HFFc6 (cell line): Measurements from ENCODE around the gene FOXL1. TPM values are rescaled to one million over a fixed set of nuclear protein-coding genes. Genes with fewer than 3 reads are reported as not detected.

Source experiments
- DNase-seq: peaks from one replicate; pipeline ENCODE4 v3.0.0-alpha.2; 2018
- H3K27ac Mint-ChIP-seq: 2 replicates; pipeline ENCODE4 v1.8.0; 2020; ENCODE audit warnings: mild to moderate bottlenecking, mixed read lengths
- H3K27me3 Mint-ChIP-seq: 2 replicates; pipeline ENCODE4 v1.8.0; 2021; ENCODE audit warnings: mild to moderate bottlenecking, moderate library complexity, mixed read lengths; ENCODE audit not compliant: insufficient read depth
- H3K36me3 Mint-ChIP-seq: 2 replicates; pipeline ENCODE4 v1.8.0; 2021; ENCODE audit warnings: low read depth, mixed read lengths
- H3K4me1 Mint-ChIP-seq: 2 replicates; pipeline ENCODE4 v1.8.0; 2020; ENCODE audit warnings: low read depth, mixed read lengths
- H3K4me3 Mint-ChIP-seq: 2 replicates; pipeline ENCODE4 v1.8.0; 2020; ENCODE audit warnings: mild to moderate bottlenecking, moderate library complexity, mixed read lengths
- H3K9me3 Mint-ChIP-seq: 2 replicates; pipeline ENCODE4 v1.8.0; 2020; ENCODE audit warnings: mild to moderate bottlenecking, mixed read lengths
- CTCF ChIP-seq: fragments of 200-600 bp; sonication (generic); IDR thresholded peaks from 2 replicates; pipeline ENCODE4 v1.5.0; 2021; ENCODE audit warnings: antibody characterized with exemption, mild to moderate bottlenecking
- total RNA-seq, 6 experiments: library from RNA; stranded (reverse); fragmentation: NEBNext Ultra II Directional; extraction: Animal tissue kit (Norgen Biotek cat#: 25700); gene quantifications; 2 replicates in 1 of 6; 3 replicates in 5 of 6; pipeline ENCODE4 v1.2.3, GENCODE V29; 2021

The FOXL1 gene
- total RNA-seq, 6 experiments from 2014 or later = 20.2 to 25.3 (median 21.6) TPM

- DNase-seq = no peak
- no peaks in the 10 kb centered on the region for H3K27me3 Mint-ChIP-seq
- peak overlapping the region; percentile 79 for H3K4me3 Mint-ChIP-seq
- peaks cover 4% of the 10 kb centered on the region; the same call in 1 of the 2 replicates for H3K36me3 Mint-ChIP-seq
- H3K4me1 Mint-ChIP-seq = peaks cover 71% of the 10 kb centered on the region
- no peak for TF ChIP-seq CTCF
- no peaks in the 10 kb centered on the region for H3K9me3 Mint-ChIP-seq
- peak overlapping the region; percentile 86 for H3K27ac Mint-ChIP-seq
Measured at GRCh38 chr16:86597126-86597879, 19.0 kb downstream of the FOXL1 start.

GRCh38 chr16:86597880-86598606 is 19.7 kb downstream of the FOXL1 start:
- Mint-ChIP-seq H3K4me3 (peak overlapping the region; percentile 79), H3K4me1 (peaks cover 75% of the 10 kb centered on the region)
- peak; percentile 40 for DNase-seq

GRCh38 chr16:86598607-86599565 is 20.5 kb downstream of the FOXL1 start:
- peak overlapping the region; percentile 86 for H3K27ac Mint-ChIP-seq
- peaks cover 4% of the 10 kb centered on the region; the same call in 1 of the 2 replicates for H3K36me3 Mint-ChIP-seq
- no peaks in the 10 kb centered on the region for H3K27me3 Mint-ChIP-seq
- peak overlapping the region; percentile 79 for H3K4me3 Mint-ChIP-seq
- H3K4me1 Mint-ChIP-seq = peaks cover 67% of the 10 kb centered on the region
- peak; percentile 64 for DNase-seq
- TF ChIP-seq CTCF = no peak
- no peaks in the 10 kb centered on the region for H3K9me3 Mint-ChIP-seq

More at GRCh38 chr16:86597880-86598606, 19.7 kb downstream of the FOXL1 start:
- Mint-ChIP-seq H3K27ac (peak overlapping the region; percentile 86), H3K9me3 (no peaks in the 10 kb centered on the region), H3K36me3 (peaks cover 4% of the 10 kb centered on the region; the same call in 1 of the 2 replicates), H3K27me3 (no peaks in the 10 kb centered on the region)
- TF ChIP-seq CTCF = no peak

GRCh38 chr16:86601356-86601755 is 23.0 kb downstream of the FOXL1 start:
- Mint-ChIP-seq H3K4me3 (no peak overlapping the region), H3K9me3 (peaks cover 8% of the 10 kb centered on the region; the same call in 1 of the 2 replicates), H3K36me3 (peaks cover 9% of the 10 kb centered on the region; the same call in 1 of the 2 replicates), H3K27me3 (no peaks in the 10 kb centered on the region), H3K27ac (no peak overlapping the region), H3K4me1 (peaks cover 49% of the 10 kb centered on the region)
- TF ChIP-seq CTCF = no peak
- no peak for DNase-seq

- peaks cover 48% of the 10 kb centered on the region for H3K4me1 Mint-ChIP-seq
- no peak overlapping the region for H3K27ac Mint-ChIP-seq
- no peak for TF ChIP-seq CTCF
- H3K27me3 Mint-ChIP-seq = no peaks in the 10 kb centered on the region
- H3K4me3 Mint-ChIP-seq = no peak overlapping the region
- H3K9me3 Mint-ChIP-seq = peaks cover 8% of the 10 kb centered on the region; the same call in 1 of the 2 replicates
- no peak for DNase-seq
- peaks cover 9% of the 10 kb centered on the region; the same call in 1 of the 2 replicates for H3K36me3 Mint-ChIP-seq
Measured at GRCh38 chr16:86602521-86602920, 24.2 kb downstream of the FOXL1 start.
